ENCODE results near the gene FPR1. TPM values are rescaled to one million over a fixed set of nuclear protein-coding genes. Genes with fewer than 3 reads are reported as not detected.
"Not testable (repeated sequence)": the region's sequence is repeated elsewhere in the genome, so short reads cannot be mapped to it uniquely, and the experiment has no call there.

FPR1 gene
- total RNA-seq, 8 experiments from 2014 or later = 0.36 to 0.97 (median 0.43) TPM; not detected in 5

GRCh38 chr19:51777570-51778462 lies 26.1 kb upstream of the FPR1 start:
- no peak overlapping the region for H3K27ac ChIP-seq
- H3K4me3 ChIP-seq = no peak overlapping the region
- no peaks in the 10 kb centered on the region for H3K4me1 ChIP-seq (replicated peaks in 1 of 2)
- in situ Hi-C loops (cut with MboI; ENCODE audit: low pct_unique_long_range_greater_than_20kb in 2 of 9, low sequenced_read_pairs in 9 of 9, unreplicated experiment in 9 of 9) = loop anchor here in 3 of 9 experiments (10.0 to 25.0 kb wide), 2 partner anchors 53 to 316 kb away; partner anchors contain the start of genes SIGLEC8 (in 2 of the 3) and HAS1 (in 1 of the 3)
- 10 to 80% (median 31%) methylated on average over 2 to 18 of the region's 23 CpGs for WGBS, 10 experiments
- peak; percentile 93 to 100 (median 98) for ATAC-seq (replicated peaks in 6 of 8)

- in situ Hi-C loops (cut with MboI; ENCODE audit: low pct_unique_long_range_greater_than_20kb in 2 of 9, low sequenced_read_pairs in 9 of 9, unreplicated experiment in 9 of 9) = loop anchor here in 3 of 9 experiments (10.0 to 25.0 kb wide), 2 partner anchors 52 to 314 kb away; partner anchors contain the start of genes SIGLEC8 (in 2 of the 3) and HAS1 (in 1 of the 3)
- H3K27ac ChIP-seq; ATAC-seq (replicated peaks in 6 of 8): not testable (repeated sequence)
Measured at GRCh38 chr19:51776561-51776960, 24.9 kb upstream of the FPR1 start.

GRCh38 chr19:51772977-51773376 lies 21.3 kb upstream of the FPR1 start:
- in situ Hi-C loops (cut with MboI; ENCODE audit: low pct_unique_long_range_greater_than_20kb in 2 of 9, low sequenced_read_pairs in 9 of 9, unreplicated experiment in 9 of 9) = loop anchor here in 1 of 9 experiments (10.0 kb wide), 1 partner anchor 48 kb away; the partner anchor contains the start of gene HAS1
- no peak overlapping the region for H3K27ac ChIP-seq
- no peaks in the 10 kb centered on the region for H3K4me1 ChIP-seq (replicated peaks in 1 of 2)
- no peak for ATAC-seq (replicated peaks in 6 of 8)
- no peak overlapping the region for H3K4me3 ChIP-seq
- WGBS, 10 experiments = 0 to 82% (median 43%) methylated on average over 1 to 4 of the region's 6 CpGs; no CpG with 5 or more reads in 4 of the 10 experiments

More at GRCh38 chr19:51776561-51776960, 24.9 kb upstream of the FPR1 start:
- H3K4me3 ChIP-seq; H3K4me1 ChIP-seq (replicated peaks in 1 of 2): not testable (repeated sequence)
- 60 to 100% (median 100%) methylated on average over 1 of the region's 1 CpG; no CpG with 5 or more reads in 3 of the 10 experiments for WGBS, 10 experiments

DNA sequence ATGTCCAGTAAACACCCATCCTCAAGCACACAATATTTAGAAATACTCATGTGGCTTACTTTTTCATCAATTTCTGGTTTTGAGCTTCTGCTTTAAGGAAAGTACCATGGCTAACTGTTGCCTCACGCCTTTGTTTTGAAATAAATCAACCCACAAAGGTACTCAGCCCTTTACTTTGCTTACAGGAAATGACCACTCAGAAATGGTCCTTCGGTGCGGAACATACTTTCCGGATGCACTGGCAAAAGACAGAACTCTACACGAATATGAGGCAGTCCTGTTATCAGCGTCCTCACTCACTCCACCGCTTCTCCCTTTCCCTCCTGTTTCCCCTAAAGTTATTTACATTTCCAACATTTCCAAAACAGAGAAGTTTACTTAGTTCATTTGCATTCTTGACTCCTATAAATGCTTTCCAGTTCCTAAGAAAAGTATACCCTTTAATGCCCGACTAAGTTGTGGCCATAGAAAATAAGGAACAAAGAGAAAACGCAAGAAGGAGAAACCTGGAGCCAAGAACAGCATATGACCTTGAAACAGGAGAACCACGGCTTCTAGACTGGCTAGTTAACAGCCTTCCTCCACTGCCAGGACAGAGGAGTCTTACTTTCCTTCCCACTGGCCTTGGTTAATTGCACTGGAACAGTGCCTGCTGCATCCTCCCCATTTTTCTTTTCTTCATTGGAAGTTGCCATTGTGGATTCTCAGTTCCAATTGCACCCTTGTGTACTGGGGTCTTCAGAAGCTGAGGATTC lies 19.9 kb upstream of the FPR1 start:
- Histone ChIP-seq H3K4me3 (no peak overlapping the region), H3K4me1 (replicated peaks in 1 of 2) (no peaks in the 10 kb centered on the region), H3K27ac (no peak overlapping the region)
- ATAC-seq (replicated peaks in 6 of 8) = no peak
- in situ Hi-C loops (cut with MboI; ENCODE audit: low pct_unique_long_range_greater_than_20kb in 2 of 9, low sequenced_read_pairs in 9 of 9, unreplicated experiment in 9 of 9) = loop anchor here in 1 of 9 experiments (10.0 kb wide), 1 partner anchor 47 kb away; the partner anchor contains the start of gene HAS1
- WGBS, 10 experiments = 34 to 71% (median 59%) methylated on average over 3 to 10 of the region's 10 CpGs; no CpG with 5 or more reads in 1 of the 10 experiments

DNA sequence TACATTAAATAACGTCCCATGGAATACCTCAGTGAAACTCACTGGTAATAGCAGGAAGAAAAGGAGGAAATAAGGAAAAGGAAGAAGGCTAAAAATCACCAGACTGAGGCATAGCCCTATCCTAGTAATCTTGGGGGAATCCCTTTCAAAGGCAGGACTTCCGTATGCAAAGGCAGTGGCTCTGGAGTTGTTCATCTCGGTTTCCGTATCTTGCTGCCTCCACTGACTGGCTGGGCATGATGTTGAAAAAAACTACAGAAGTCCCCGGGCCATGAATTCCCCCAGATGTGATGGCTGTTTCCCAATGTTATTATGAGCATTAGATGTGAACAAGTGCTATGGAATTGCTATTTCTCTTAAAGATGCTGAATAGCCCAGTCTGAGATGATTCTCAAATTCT lies 14.8 kb upstream of the FPR1 start:
- 32 to 80% (median 59%) methylated on average over 1 to 5 of the region's 5 CpGs; no CpG with 5 or more reads in 4 of the 10 experiments for WGBS, 10 experiments
- in situ Hi-C loops (cut with MboI; ENCODE audit: low pct_unique_long_range_greater_than_20kb in 2 of 9, low sequenced_read_pairs in 9 of 9, unreplicated experiment in 9 of 9) = no loop called here
- Histone ChIP-seq H3K4me1 (replicated peaks in 1 of 2) (no peaks in the 10 kb centered on the region), H3K4me3 (no peak overlapping the region), H3K27ac (no peak overlapping the region)
- no peak for ATAC-seq (replicated peaks in 6 of 8)

DNA sequence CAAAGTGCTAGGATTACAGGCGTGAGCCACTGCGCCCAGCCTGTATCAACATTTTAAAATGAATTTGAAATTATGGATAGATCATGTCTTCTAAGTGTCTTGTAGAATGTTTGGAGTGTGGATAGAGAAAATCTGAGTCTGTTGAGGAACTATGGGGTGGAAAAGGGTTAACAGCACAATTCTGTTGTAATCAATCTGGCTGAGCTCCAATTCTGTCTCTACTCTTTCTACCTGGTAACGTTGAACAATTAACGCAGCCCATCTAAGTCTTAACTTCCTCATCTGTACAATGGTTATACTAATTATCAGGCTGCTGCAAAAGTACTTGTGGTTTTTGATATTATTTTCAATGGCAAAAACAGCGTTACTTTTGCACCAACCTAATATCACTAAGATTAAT lies 13.4 kb upstream of the FPR1 start:
- H3K4me3 ChIP-seq = no peak overlapping the region
- in situ Hi-C loops (cut with MboI; ENCODE audit: low pct_unique_long_range_greater_than_20kb in 2 of 9, low sequenced_read_pairs in 9 of 9, unreplicated experiment in 9 of 9) = no loop called here
- 8 to 90% (median 65%) methylated on average over 1 to 5 of the region's 5 CpGs for WGBS, 10 experiments
- H3K4me1 ChIP-seq (replicated peaks in 1 of 2) = no peaks in the 10 kb centered on the region
- no peak for ATAC-seq (replicated peaks in 6 of 8)
- H3K27ac ChIP-seq = no peak overlapping the region

DNA sequence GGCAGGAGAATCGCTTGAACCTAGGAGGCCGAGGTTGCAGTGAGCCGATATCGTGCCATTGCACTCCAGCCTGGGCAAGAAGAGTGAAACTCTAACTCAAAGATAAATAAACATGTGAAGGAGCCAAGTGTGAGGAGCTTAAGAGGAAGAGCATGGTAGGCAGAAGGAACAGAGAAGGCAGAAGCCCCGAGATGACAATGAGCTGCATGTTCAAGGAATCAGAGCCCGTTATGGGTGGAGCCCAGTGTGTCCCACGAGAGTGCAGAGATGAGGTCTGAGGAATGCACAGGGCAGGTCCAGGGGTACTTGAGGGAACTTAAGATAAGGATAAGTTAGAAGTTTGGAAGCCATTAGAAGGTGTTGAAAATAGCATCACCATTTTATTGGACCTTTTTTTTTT lies 10.0 kb upstream of the FPR1 start:
- no peak for ATAC-seq (replicated peaks in 6 of 8)
- 44 to 100% (median 85%) methylated on average over 1 to 7 of the region's 7 CpGs; no CpG with 5 or more reads in 1 of the 10 experiments for WGBS, 10 experiments
- in situ Hi-C loops (cut with MboI; ENCODE audit: low pct_unique_long_range_greater_than_20kb in 2 of 9, low sequenced_read_pairs in 9 of 9, unreplicated experiment in 9 of 9) = no loop called here
- Histone ChIP-seq H3K27ac (no peak overlapping the region), H3K4me3 (no peak overlapping the region), H3K4me1 (replicated peaks in 1 of 2) (no peaks in the 10 kb centered on the region)

DNA sequence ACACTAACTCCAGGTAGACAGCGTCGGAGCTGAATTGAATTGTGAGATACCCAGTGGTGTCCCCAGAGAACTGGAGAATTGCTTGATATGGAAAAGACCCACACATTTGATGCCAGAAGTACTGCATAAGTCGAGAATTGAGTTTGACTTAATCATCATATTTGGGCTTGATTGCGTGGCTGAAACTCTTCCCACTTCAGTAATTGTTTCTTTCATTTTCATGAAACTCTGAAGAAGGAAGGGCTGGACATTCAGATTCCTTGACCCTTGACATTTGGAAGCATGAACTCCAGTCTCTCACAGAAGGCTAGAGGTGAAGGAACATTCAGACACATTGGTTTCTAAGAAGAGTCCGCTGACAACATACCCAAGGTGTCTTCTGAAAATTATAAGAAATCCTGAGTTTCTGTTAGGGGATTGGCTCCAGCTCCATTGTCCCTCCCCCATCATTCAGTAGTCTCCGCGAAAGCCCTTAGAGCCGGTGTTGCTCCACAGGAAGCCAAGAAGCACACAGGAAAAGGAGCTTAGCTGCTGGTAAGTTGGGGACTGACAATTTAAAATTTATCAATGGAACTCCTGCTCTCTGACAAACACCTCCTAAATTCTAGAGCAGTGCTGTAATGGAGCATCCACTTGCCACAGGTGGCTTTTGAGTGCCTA lies 9.1 kb upstream of the FPR1 start, which contains the start of gene FPR2:
Gene FPR2 (plus strand): TSS at position 484 of the 660 bp plus-strand sequence. CDS start 7,479 bp downstream, outside the sequence.
- Histone ChIP-seq H3K4me3 (no peak within 1 kb of the TSS), H3K4me1 (replicated peaks in 1 of 2) (no peaks in the 10 kb centered on the region), H3K27ac (no peak within 1 kb of the TSS)
- WGBS, 10 experiments = 0 to 69% (median 55%) methylated on average over 1 to 8 of the region's 8 CpGs
- no peak for ATAC-seq (replicated peaks in 6 of 8)
- in situ Hi-C loops (cut with MboI; ENCODE audit: low pct_unique_long_range_greater_than_20kb in 2 of 9, low sequenced_read_pairs in 9 of 9, unreplicated experiment in 9 of 9) = no loop called here

DNA sequence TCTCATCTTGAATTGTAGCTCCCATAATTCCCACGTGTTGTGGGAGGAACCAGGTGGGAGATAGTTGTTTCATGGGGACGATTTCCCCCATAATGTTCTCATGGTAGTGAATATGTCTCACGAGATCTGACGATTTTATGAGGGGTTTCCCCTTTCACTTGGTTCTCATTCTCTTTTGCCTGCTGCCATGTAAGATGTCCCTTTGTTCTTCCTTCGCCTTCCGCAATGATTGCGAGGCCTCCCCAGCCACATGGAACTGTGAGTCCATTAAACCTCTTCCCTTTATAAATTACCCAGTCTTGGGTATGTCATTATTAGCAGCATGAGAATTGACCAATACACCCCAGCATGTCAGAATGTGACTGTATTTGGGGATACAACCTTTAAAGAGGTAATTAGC lies 3.9 kb upstream of the FPR1 start:
- in situ Hi-C loops (cut with MboI; ENCODE audit: low pct_unique_long_range_greater_than_20kb in 2 of 9, low sequenced_read_pairs in 9 of 9, unreplicated experiment in 9 of 9) = no loop called here
- WGBS, 10 experiments = 38 to 100% (median 78%) methylated on average over 2 to 7 of the region's 7 CpGs; no CpG with 5 or more reads in 2 of the 10 experiments
- Histone ChIP-seq H3K4me3 (no peak overlapping the region), H3K4me1 (replicated peaks in 1 of 2) (no peaks in the 10 kb centered on the region), H3K27ac (no peak overlapping the region)
- no peak for ATAC-seq (replicated peaks in 6 of 8)

GRCh38 chr19:51754770-51755169 lies 3.1 kb upstream of the FPR1 start:
- Histone ChIP-seq H3K27ac (no peak overlapping the region), H3K4me3 (no peak overlapping the region), H3K4me1 (replicated peaks in 1 of 2) (no peaks in the 10 kb centered on the region)
- in situ Hi-C loops (cut with MboI; ENCODE audit: low pct_unique_long_range_greater_than_20kb in 2 of 9, low sequenced_read_pairs in 9 of 9, unreplicated experiment in 9 of 9) = no loop called here
- ATAC-seq (replicated peaks in 6 of 8) = no peak
- WGBS, 10 experiments = 16 to 100% (median 68%) methylated on average over 1 to 4 of the region's 4 CpGs

GRCh38 chr19:51754109-51754508 lies 2.4 kb upstream of the FPR1 start:
- no peak overlapping the region for H3K4me3 ChIP-seq
- ATAC-seq (replicated peaks in 6 of 8) = peak in 1 of 8 experiments; percentile 80
- 10 to 100% (median 72%) methylated on average over 1 to 5 of the region's 6 CpGs; no CpG with 5 or more reads in 2 of the 10 experiments for WGBS, 10 experiments
- H3K27ac ChIP-seq = no peak overlapping the region
- in situ Hi-C loops (cut with MboI; ENCODE audit: low pct_unique_long_range_greater_than_20kb in 2 of 9, low sequenced_read_pairs in 9 of 9, unreplicated experiment in 9 of 9) = no loop called here
- H3K4me1 ChIP-seq (replicated peaks in 1 of 2) = no peaks in the 10 kb centered on the region

GRCh38 chr19:51750400-51751094 lies 1.1 kb downstream of the FPR1 start:
- H3K27ac ChIP-seq = no peak overlapping the region
- no peaks in the 10 kb centered on the region for H3K4me1 ChIP-seq (replicated peaks in 1 of 2)
- no peak for ATAC-seq (replicated peaks in 6 of 8)
- in situ Hi-C loops (cut with MboI; ENCODE audit: low pct_unique_long_range_greater_than_20kb in 2 of 9, low sequenced_read_pairs in 9 of 9, unreplicated experiment in 9 of 9) = no loop called here
- H3K4me3 ChIP-seq = no peak overlapping the region
- WGBS, 10 experiments = 39 to 79% (median 57%) methylated on average over 1 to 5 of the region's 7 CpGs; no CpG with 5 or more reads in 1 of the 10 experiments

Data from motor neuron (in vitro differentiated cells).